ENCODE measurements around the gene COPS6.

DNA sequence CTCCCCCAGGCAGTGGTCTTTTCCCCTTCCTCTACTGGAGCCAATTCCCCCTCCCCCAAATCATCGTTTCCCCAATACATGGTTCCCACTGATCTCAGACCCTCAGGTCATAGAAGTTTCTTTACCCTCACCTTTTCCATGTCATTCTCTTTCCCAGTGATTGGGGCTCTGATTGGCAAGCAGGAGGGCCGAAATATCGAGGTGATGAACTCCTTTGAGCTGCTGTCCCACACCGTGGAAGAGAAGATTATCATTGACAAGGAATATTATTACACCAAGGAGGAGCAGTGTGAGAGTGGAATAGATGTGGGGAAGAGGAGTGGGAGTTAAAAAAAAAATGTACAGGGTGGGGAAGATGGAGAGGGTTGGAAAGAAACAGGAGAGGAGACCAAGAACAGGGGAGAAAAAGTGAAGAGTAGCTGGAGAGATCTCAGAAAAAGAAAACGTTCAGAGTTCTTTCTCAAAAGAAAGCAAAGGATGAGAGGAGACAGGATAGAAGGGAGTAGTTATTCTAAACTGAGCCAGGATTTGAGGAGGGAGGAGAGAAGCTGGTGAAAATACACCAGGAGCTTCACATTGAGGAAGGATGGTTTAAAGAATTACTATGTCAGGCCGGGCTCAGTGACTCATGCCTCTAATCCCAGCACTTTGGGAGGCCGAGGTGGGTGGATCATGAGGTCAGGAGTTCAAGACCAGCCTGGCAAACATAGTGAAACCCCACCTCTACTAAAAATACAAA lies 858 bp downstream of the COPS6 start:
- no peak for TF ChIP-seq ARNT (IDR thresholded peaks at IDR 0.05)
- TF ChIP-seq FOXM1 (IDR thresholded peaks at IDR 0.05; ENCODE audit: borderline replicate concordance), result no peak
- TF ChIP-seq SP1 (IDR thresholded peaks at IDR 0.05), result no peak
- TF ChIP-seq PKNOX1 (IDR thresholded peaks at IDR 0.05), result no peak
- TF ChIP-seq FOXA1 (IDR thresholded peaks at IDR 0.05), result no peak
- no peak for TF ChIP-seq BHLHE40 (IDR thresholded peaks at IDR 0.05; ENCODE audit: borderline replicate concordance)

Measured in HEK293T (cell line).